ENCODE results near the gene RAVER1.

Gene RAVER1

GRCh38 chr19:10361569-10362011, 28.3 kb upstream of the RAVER1 start:
- peak; percentile 11 for DNase-seq (ENCODE audit: low spot score)
- TF ChIP-seq, protein P1, sequence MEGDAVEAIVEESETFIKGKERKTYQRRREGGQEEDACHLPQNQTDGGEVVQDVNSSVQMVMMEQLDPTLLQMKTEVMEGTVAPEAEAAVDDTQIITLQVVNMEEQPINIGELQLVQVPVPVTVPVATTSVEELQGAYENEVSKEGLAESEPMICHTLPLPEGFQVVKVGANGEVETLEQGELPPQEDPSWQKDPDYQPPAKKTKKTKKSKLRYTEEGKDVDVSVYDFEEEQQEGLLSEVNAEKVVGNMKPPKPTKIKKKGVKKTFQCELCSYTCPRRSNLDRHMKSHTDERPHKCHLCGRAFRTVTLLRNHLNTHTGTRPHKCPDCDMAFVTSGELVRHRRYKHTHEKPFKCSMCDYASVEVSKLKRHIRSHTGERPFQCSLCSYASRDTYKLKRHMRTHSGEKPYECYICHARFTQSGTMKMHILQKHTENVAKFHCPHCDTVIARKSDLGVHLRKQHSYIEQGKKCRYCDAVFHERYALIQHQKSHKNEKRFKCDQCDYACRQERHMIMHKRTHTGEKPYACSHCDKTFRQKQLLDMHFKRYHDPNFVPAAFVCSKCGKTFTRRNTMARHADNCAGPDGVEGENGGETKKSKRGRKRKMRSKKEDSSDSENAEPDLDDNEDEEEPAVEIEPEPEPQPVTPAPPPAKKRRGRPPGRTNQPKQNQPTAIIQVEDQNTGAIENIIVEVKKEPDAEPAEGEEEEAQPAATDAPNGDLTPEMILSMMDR (IDR thresholded peaks at IDR 0.05; ENCODE audit: extremely low read depth, insufficient read depth, missing control alignments) = no peak
- in situ Hi-C loops (cut with MboI; ENCODE audit: low pct_unique_long_range_greater_than_20kb, low sequenced_read_pairs, unreplicated experiment) = no loop called here

DNA sequence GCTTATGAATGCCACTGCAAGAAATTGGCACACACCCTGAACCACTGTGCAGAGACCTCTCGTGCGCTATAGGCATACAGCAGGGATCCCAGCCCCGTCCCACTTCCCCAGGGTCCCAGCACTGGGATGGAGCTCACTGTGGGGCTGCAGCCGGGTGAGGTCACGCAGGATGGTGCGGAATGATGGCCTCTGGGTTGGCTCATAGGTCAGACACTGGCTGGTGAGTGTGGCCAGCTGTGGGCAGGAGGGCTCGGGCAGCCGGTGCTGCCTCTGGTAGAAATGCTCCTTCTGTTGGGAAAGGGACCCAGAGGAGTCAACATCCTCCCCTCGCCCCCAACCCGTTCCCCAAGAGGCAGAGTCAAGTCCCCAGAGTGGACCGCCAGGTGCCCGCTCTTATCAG, 23.1 kb upstream of the RAVER1 start:
- in situ Hi-C loops (cut with MboI; ENCODE audit: low pct_unique_long_range_greater_than_20kb, low sequenced_read_pairs, unreplicated experiment) = no loop called here
- TF ChIP-seq, protein P1 (IDR thresholded peaks at IDR 0.05; ENCODE audit: extremely low read depth, insufficient read depth, missing control alignments) = no peak

GRCh38 chr19:10353793-10354391, 20.6 kb upstream of the RAVER1 start:
- in situ Hi-C loops (cut with MboI; ENCODE audit: low pct_unique_long_range_greater_than_20kb, low sequenced_read_pairs, unreplicated experiment) = no loop called here
- TF ChIP-seq, protein P1 (IDR thresholded peaks at IDR 0.05; ENCODE audit: extremely low read depth, insufficient read depth, missing control alignments) = no peak
- peak; percentile 17 for DNase-seq (ENCODE audit: low spot score)

More for the DNA sequence above, 23.1 kb upstream of the RAVER1 start:
- no peak for DNase-seq (ENCODE audit: low spot score)

GRCh38 chr19:10352764-10353671, 19.7 kb upstream of the RAVER1 start:
- TF ChIP-seq, protein P1 (IDR thresholded peaks at IDR 0.05; ENCODE audit: extremely low read depth, insufficient read depth, missing control alignments) = no peak
- no peak for DNase-seq (ENCODE audit: low spot score)
- in situ Hi-C loops (cut with MboI; ENCODE audit: low pct_unique_long_range_greater_than_20kb, low sequenced_read_pairs, unreplicated experiment) = no loop called here

DNA sequence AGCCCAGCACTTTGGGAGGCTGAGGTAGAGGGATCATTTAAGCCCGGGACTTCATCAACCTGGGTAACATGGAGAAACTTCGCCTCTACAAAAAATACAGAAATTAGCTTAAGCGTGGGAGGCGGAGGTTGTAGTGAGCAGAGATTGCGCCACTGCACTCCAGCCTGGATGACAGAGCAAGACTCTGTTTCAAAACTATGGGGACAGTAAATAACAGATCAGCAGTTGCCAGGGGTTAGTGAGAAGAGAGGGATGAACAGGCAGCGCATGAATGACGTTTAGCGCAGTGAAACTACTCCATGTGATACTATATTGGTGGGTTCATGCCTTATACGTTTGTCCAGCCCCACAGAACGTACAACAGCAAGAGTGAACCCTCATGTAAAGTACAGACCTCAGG, 13.2 kb upstream of the RAVER1 start:
- TF ChIP-seq, protein P1 (IDR thresholded peaks at IDR 0.05; ENCODE audit: extremely low read depth, insufficient read depth, missing control alignments) = no peak
- in situ Hi-C loops (cut with MboI; ENCODE audit: low pct_unique_long_range_greater_than_20kb, low sequenced_read_pairs, unreplicated experiment) = no loop called here
- DNase-seq (ENCODE audit: low spot score) = no peak

GRCh38 chr19:10344780-10345179, 11.5 kb upstream of the RAVER1 start:
- TF ChIP-seq, protein P1 (IDR thresholded peaks at IDR 0.05; ENCODE audit: extremely low read depth, insufficient read depth, missing control alignments) = no peak
- in situ Hi-C loops (cut with MboI; ENCODE audit: low pct_unique_long_range_greater_than_20kb, low sequenced_read_pairs, unreplicated experiment) = no loop called here
- DNase-seq (ENCODE audit: low spot score) = no peak
